ENCODE results near the gene DYNLL1. TPM values are rescaled to one million over a fixed set of nuclear protein-coding genes. Genes with fewer than 3 reads are reported as not detected.
A peak's percentile ranks its signal among the peaks of the same experiment; 100 is the strongest.

Gene DYNLL1
- total RNA-seq, 3 donors from 2014 or later (not counting 1 experiment from before 2014, with no cell fraction given) = 69.7 to 110 (median 77.2) TPM

DNA sequence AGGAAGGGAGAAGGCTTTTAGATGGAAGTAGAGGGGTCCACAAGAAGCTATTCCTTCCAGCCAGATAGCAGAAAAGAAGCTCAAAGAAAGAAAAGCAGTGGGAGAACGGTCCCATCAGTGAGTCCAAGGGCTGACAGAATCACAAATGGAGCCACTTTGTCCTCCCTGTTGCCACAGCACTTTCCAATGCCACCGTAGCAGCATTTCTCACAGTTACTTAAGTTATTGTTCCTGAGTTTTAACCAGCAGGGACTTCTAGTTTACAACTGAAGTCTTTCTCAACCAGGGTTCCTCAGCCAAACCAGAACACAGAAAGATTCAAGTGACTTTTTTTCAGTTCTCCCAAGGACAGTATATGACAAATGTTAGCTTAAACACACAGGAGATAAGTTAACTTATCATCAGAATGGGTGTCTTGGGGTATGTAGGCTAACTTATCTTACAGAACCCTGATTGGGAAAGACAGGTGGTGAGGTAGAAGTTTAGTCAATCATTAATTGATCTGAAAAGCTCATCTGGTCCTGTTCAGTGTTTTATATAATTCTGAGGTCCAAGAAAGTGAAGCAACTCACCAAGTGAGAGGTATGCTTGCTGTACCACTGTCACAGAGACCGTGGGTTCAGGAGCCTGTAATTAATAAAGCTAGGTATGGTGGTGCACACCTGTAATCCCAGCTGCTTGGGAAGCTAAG lies 42.7 kb upstream of the DYNLL1 start:
- TF ChIP-seq, protein P1, sequence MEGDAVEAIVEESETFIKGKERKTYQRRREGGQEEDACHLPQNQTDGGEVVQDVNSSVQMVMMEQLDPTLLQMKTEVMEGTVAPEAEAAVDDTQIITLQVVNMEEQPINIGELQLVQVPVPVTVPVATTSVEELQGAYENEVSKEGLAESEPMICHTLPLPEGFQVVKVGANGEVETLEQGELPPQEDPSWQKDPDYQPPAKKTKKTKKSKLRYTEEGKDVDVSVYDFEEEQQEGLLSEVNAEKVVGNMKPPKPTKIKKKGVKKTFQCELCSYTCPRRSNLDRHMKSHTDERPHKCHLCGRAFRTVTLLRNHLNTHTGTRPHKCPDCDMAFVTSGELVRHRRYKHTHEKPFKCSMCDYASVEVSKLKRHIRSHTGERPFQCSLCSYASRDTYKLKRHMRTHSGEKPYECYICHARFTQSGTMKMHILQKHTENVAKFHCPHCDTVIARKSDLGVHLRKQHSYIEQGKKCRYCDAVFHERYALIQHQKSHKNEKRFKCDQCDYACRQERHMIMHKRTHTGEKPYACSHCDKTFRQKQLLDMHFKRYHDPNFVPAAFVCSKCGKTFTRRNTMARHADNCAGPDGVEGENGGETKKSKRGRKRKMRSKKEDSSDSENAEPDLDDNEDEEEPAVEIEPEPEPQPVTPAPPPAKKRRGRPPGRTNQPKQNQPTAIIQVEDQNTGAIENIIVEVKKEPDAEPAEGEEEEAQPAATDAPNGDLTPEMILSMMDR (IDR thresholded peaks at IDR 0.05) = no peak
- Mint-ChIP-seq H3K4me3 (no peak overlapping the region), H3K4me1 (peaks cover 0 to 5% of the 10 kb centered on the region in 2 donors), H3K36me3 (no peaks in the 10 kb centered on the region), H3K27ac (peak overlapping the region in 1 of 2 donors; percentile 16), H3K27me3 (ENCODE audit: low read depth in 2 of 2) (no peaks in the 10 kb centered on the region), H3K9me3 (no peaks in the 10 kb centered on the region)
- ATAC-seq (no peak), DNase-seq (no peak)
- Histone ChIP-seq H3K4me3 (ENCODE audit: low read length) (no peak overlapping the region), H3K27me3 (ENCODE audit: control insufficient read depth, insufficient read depth, low read length) (no peaks in the 10 kb centered on the region), H3K27ac (ENCODE audit: low read length) (no peak overlapping the region), H3K36me3 (ENCODE audit: control insufficient read depth, insufficient read depth, low read length) (peaks cover 23% of the 10 kb centered on the region), H3K4me1 (ENCODE audit: control insufficient read depth, insufficient read depth, low read length) (no peaks in the 10 kb centered on the region), H3K9me3 (ENCODE audit: control insufficient read depth, insufficient read depth, low read length) (no peaks in the 10 kb centered on the region)
- 98% methylated on average over 3 of the region's 3 CpGs for WGBS (ENCODE audit: insufficient coverage)
- intact Hi-C loops (cut with micrococcal nuclease) = loop anchor here (5.0 kb wide), 1 partner anchor 44 kb away; the partner anchor contains the start of gene DYNLL1

DNA sequence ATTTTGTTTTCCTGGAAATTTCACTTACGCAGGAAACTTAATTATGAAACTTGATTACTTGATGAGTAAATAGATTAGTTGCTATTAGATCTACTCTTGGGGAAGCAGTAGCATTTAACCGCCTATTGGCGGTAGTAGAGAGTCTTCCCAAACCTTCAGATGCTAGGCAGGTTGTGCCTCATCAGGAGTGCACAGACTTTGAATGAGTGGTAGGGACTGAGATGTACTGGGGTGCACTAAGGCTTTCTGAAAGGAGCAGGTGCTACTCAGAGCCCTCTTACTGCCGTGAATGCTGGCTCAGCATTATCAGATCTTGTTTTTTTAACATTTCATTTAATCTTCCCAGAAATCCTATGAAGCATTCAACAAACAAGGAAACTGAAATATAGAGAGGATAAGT lies 41.9 kb upstream of the DYNLL1 start:
- Mint-ChIP-seq H3K4me3 (no peak overlapping the region), H3K27me3 (ENCODE audit: low read depth in 2 of 2) (no peaks in the 10 kb centered on the region), H3K9me3 (no peaks in the 10 kb centered on the region), H3K27ac (peak overlapping the region; percentile 16 to 29), H3K4me1 (peaks cover 0 to 5% of the 10 kb centered on the region in 2 donors), H3K36me3 (no peaks in the 10 kb centered on the region)
- intact Hi-C loops (cut with micrococcal nuclease) = loop anchor here (5.0 kb wide), 1 partner anchor 43 kb away; the partner anchor contains the start of gene DYNLL1
- WGBS (ENCODE audit: insufficient coverage) = 87% methylated on average over 4 of the region's 4 CpGs
- DNase-seq (peak in 1 of 2 donors; percentile 64), ATAC-seq (peak; percentile 79 to 96 (median 93))
- Histone ChIP-seq H3K27me3 (ENCODE audit: control insufficient read depth, insufficient read depth, low read length) (no peaks in the 10 kb centered on the region), H3K4me3 (ENCODE audit: low read length) (no peak overlapping the region), H3K4me1 (ENCODE audit: control insufficient read depth, insufficient read depth, low read length) (no peaks in the 10 kb centered on the region), H3K9me3 (ENCODE audit: control insufficient read depth, insufficient read depth, low read length) (no peaks in the 10 kb centered on the region), H3K27ac (ENCODE audit: low read length) (no peak overlapping the region), H3K36me3 (ENCODE audit: control insufficient read depth, insufficient read depth, low read length) (peaks cover 29% of the 10 kb centered on the region)
- TF ChIP-seq, protein P1 (IDR thresholded peaks at IDR 0.05) = peak; percentile 70

DNA sequence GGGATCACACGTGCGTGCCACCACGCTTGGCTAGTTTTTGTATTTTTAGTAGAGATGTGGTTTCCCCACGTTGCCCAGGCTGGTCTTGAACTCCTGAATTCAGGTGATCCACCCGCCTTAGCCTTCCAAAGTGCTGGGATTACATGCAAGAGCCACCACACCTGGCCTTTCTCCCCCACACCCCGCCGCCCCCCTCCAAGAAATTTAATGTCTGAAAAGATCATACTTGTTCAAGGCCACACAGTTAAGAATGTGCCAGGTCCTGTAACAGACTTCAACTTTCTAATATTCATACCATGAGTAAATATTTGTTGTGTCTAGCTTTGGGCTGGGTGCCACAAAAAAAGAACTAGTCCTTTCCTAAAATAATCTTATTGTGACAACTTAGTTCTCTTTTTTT lies 40.6 kb upstream of the DYNLL1 start:
- intact Hi-C loops (cut with micrococcal nuclease) = no loop called here
- H3K4me1 Mint-ChIP-seq = peaks cover 0 to 5% of the 10 kb centered on the region in 2 donors
- H3K36me3 Mint-ChIP-seq = no peaks in the 10 kb centered on the region
- no peak overlapping the region for H3K4me3 Mint-ChIP-seq
- Histone ChIP-seq H3K27me3 (ENCODE audit: control insufficient read depth, insufficient read depth, low read length) (no peaks in the 10 kb centered on the region), H3K4me3 (ENCODE audit: low read length) (no peak overlapping the region), H3K4me1 (ENCODE audit: control insufficient read depth, insufficient read depth, low read length) (no peaks in the 10 kb centered on the region), H3K27ac (ENCODE audit: low read length) (no peak overlapping the region), H3K36me3 (ENCODE audit: control insufficient read depth, insufficient read depth, low read length) (peaks cover 35% of the 10 kb centered on the region), H3K9me3 (ENCODE audit: control insufficient read depth, insufficient read depth, low read length) (no peaks in the 10 kb centered on the region)
- H3K27me3 Mint-ChIP-seq (ENCODE audit: low read depth in 2 of 2) = no peaks in the 10 kb centered on the region
- TF ChIP-seq, protein P1 (IDR thresholded peaks at IDR 0.05) = no peak
- no peak overlapping the region for H3K27ac Mint-ChIP-seq
- ATAC-seq = no peak
- 93% methylated on average over 7 of the region's 7 CpGs for WGBS (ENCODE audit: insufficient coverage)
- H3K9me3 Mint-ChIP-seq = no peaks in the 10 kb centered on the region
- no peak for DNase-seq

All from natural killer cell (primary cell).